ENCODE results near the gene ASS1.
"Not testable (repeated sequence)": the region's sequence is repeated elsewhere in the genome, so short reads cannot be mapped to it uniquely, and the experiment has no call there.

The ASS1 gene

GRCh38 chr9:130419521-130420035 is 25.2 kb upstream of the ASS1 start:
- no peak for FAIRE-seq

GRCh38 chr9:130421154-130421801 is 23.5 kb upstream of the ASS1 start:
- FAIRE-seq, result no peak

GRCh38 chr9:130421802-130422276 is 22.9 kb upstream of the ASS1 start:
- FAIRE-seq, result no peak

GRCh38 chr9:130422546-130422945 is 22.2 kb upstream of the ASS1 start:
- no peak for FAIRE-seq

GRCh38 chr9:130423272-130423671 is 21.5 kb upstream of the ASS1 start:
- FAIRE-seq, result no peak

- FAIRE-seq, result no peak
Measured at GRCh38 chr9:130424595-130425454, 19.9 kb upstream of the ASS1 start.

- no peak for FAIRE-seq
Measured at GRCh38 chr9:130425741-130426466, 18.9 kb upstream of the ASS1 start.

- FAIRE-seq, result no peak
Measured at GRCh38 chr9:130426467-130426773, 18.3 kb upstream of the ASS1 start.

- FAIRE-seq, result no peak
Measured at GRCh38 chr9:130426883-130427282, 17.9 kb upstream of the ASS1 start.

- no peak for FAIRE-seq
Measured at GRCh38 chr9:130427326-130427725, 17.4 kb upstream of the ASS1 start.

- no peak for FAIRE-seq
Measured at GRCh38 chr9:130428086-130428665, 16.6 kb upstream of the ASS1 start.

GRCh38 chr9:130429381-130429780 is 15.4 kb upstream of the ASS1 start:
- FAIRE-seq, result no peak

GRCh38 chr9:130429831-130430230 is 14.9 kb upstream of the ASS1 start:
- no peak for FAIRE-seq

GRCh38 chr9:130430232-130430631 is 14.5 kb upstream of the ASS1 start:
- FAIRE-seq, result no peak

- FAIRE-seq, result no peak
Measured at GRCh38 chr9:130430734-130431535, 13.8 kb upstream of the ASS1 start.

GRCh38 chr9:130431536-130432303 is 13.0 kb upstream of the ASS1 start:
- no peak for FAIRE-seq

GRCh38 chr9:130432362-130432761 is 12.4 kb upstream of the ASS1 start:
- FAIRE-seq, result no peak

GRCh38 chr9:130432796-130433167 is 12.0 kb upstream of the ASS1 start:
- no peak for FAIRE-seq

GRCh38 chr9:130433168-130433946 is 11.4 kb upstream of the ASS1 start:
- FAIRE-seq, result no peak

GRCh38 chr9:130433947-130434262 is 10.9 kb upstream of the ASS1 start:
- no peak for FAIRE-seq

- not testable (repeated sequence) for FAIRE-seq
Measured at GRCh38 chr9:130434656-130435055, 10.1 kb upstream of the ASS1 start.
